Natural killer cell treated with Interleukin-12 subunit alpha and Interleukin-12 subunit beta and Interleukin-15 and Interleukin-18, amount 100 ng/mL, for 72 hours (primary cell): ENCODE measurements around the gene PPP2R2B. TPM values are rescaled to one million over a fixed set of nuclear protein-coding genes. Genes with fewer than 3 reads are reported as not detected.

Source experiments
- ATAC-seq, 2 donors: fragments of 150-1000 bp; cut with Tn5 transposase in 1 of 2; sonication (Bioruptor Pico), chemical (Tn5 transposase) in 1 of 2; 2 replicates each; pipeline ENCODE4 v1.10.0; 2021
- DNase-seq: peaks from one replicate; pipeline ENCODE4 v3.0.0; 2022; ENCODE audit warnings: low spot score
- H3K27ac Mint-ChIP-seq, 2 donors: 1 replicate in 1 of 2; 2 replicates in 1 of 2; pipeline ENCODE4 v1.8.0; 2022; ENCODE audit warnings: mixed read lengths in 2 of 2, mild to moderate bottlenecking in 1 of 2, moderate library complexity in 1 of 2
- H3K27me3 Mint-ChIP-seq, 2 donors: 1 replicate in 1 of 2; 2 replicates in 1 of 2; pipeline ENCODE4 v1.8.0; 2022; ENCODE audit warnings: mixed read lengths in 2 of 2
- H3K36me3 Mint-ChIP-seq: one replicate; pipeline ENCODE4 v1.8.0; 2022; ENCODE audit warnings: mixed read lengths
- H3K4me1 Mint-ChIP-seq, 2 donors: 1 replicate in 1 of 2; 2 replicates in 1 of 2; pipeline ENCODE4 v1.8.0; 2022; ENCODE audit warnings: low read depth in 2 of 2, mixed read lengths in 2 of 2, mild to moderate bottlenecking in 1 of 2
- H3K4me3 Mint-ChIP-seq: one replicate; pipeline ENCODE4 v1.8.0; 2022; ENCODE audit warnings: mixed read lengths
- H3K9me3 Mint-ChIP-seq: 2 replicates; pipeline ENCODE4 v1.8.0; 2022; ENCODE audit warnings: mixed read lengths
- total RNA-seq, 2 donors: library from RNA; stranded (reverse); gene quantifications; one replicate each; pipeline ENCODE4 v1.2.3, GENCODE V29; 2022

PPP2R2B gene
- total RNA-seq, 2 donors from 2014 or later: 12.6 to 20.0 TPM

- H3K36me3 Mint-ChIP-seq: peaks cover under 1% of the 10 kb centered on the region
- peak overlapping the region; percentile 66 to 81 for H3K27ac Mint-ChIP-seq
- H3K4me1 Mint-ChIP-seq: peaks cover 60 to 75% of the 10 kb centered on the region in 2 donors
- peaks cover 3% of the 10 kb centered on the region for H3K9me3 Mint-ChIP-seq
- DNase-seq (no peak), ATAC-seq (no peak)
- H3K27me3 Mint-ChIP-seq: no peaks in the 10 kb centered on the region
- H3K4me3 Mint-ChIP-seq: no peak overlapping the region
These were observed 80.9 kb downstream of the PPP2R2B start for GRCh38 chr5:146797658-146798057.

GRCh38 chr5:146796911-146797310 is 81.6 kb downstream of the PPP2R2B start:
- peaks cover 61 to 79% of the 10 kb centered on the region in 2 donors for H3K4me1 Mint-ChIP-seq
- ATAC-seq: no peak
- H3K36me3 Mint-ChIP-seq: peaks cover 7% of the 10 kb centered on the region
- peaks cover 8% of the 10 kb centered on the region for H3K9me3 Mint-ChIP-seq
- no peaks in the 10 kb centered on the region for H3K27me3 Mint-ChIP-seq
- DNase-seq: no peak
- H3K27ac Mint-ChIP-seq: peak overlapping the region; percentile 81 to 86
- no peak overlapping the region for H3K4me3 Mint-ChIP-seq

GRCh38 chr5:146796144-146796543 is 82.4 kb downstream of the PPP2R2B start:
- Mint-ChIP-seq H3K9me3 (peaks cover 8% of the 10 kb centered on the region), H3K4me1 (peaks cover 66 to 84% of the 10 kb centered on the region in 2 donors), H3K36me3 (peaks cover 12% of the 10 kb centered on the region), H3K4me3 (peak overlapping the region; percentile 47), H3K27ac (peak overlapping the region; percentile 81 to 86), H3K27me3 (no peaks in the 10 kb centered on the region)
- ATAC-seq (peak in 1 of 2 donors; percentile 64), DNase-seq (no peak)

DNA sequence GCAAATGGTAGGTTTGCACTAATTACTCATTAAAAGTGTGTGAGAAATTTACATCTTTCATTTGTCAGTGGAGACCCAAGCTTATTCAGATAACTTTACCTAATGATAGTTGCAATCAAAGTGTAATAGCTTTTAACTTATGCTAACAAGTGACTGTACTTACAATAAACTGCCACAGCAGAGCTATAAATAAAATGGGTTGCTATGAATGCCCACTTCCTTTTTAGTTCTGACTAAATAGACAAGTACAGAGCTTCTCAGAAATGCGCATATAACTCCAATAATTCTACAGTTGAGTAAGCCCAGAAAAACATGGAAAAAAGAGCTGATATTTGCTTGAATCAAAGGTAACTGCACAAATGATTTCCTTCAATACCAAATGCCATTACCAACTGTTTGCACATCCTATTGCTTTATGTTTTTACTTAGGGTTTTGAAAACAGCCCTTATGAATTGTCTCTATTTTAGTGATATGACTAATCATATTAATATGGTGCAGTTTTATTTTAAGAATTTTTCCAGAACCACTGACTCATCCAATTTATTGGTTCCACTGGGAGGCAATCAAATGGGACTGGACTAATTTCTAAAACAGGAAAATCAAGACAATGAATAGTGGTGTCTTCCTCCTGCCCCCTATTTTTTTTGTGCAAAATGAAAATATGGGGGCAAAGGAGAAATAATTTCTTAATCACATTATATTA is 84.1 kb downstream of the PPP2R2B start:
- DNase-seq (no peak), ATAC-seq (peak; percentile 74 to 76)
- Mint-ChIP-seq H3K36me3 (peaks cover 12% of the 10 kb centered on the region), H3K9me3 (peaks cover 8% of the 10 kb centered on the region), H3K27ac (peak overlapping the region; percentile 81 to 86), H3K4me3 (peak overlapping the region; percentile 70), H3K4me1 (peaks cover 65 to 77% of the 10 kb centered on the region in 2 donors), H3K27me3 (no peaks in the 10 kb centered on the region)

- peak overlapping the region; percentile 70 for H3K4me3 Mint-ChIP-seq
- peaks cover 8% of the 10 kb centered on the region for H3K9me3 Mint-ChIP-seq
- peak overlapping the region; percentile 81 to 86 for H3K27ac Mint-ChIP-seq
- peaks cover 61 to 73% of the 10 kb centered on the region in 2 donors for H3K4me1 Mint-ChIP-seq
- DNase-seq (no peak), ATAC-seq (peak in 1 of 2 donors; percentile 74)
- H3K36me3 Mint-ChIP-seq: peaks cover 12% of the 10 kb centered on the region
- H3K27me3 Mint-ChIP-seq: no peaks in the 10 kb centered on the region
These were observed 84.8 kb downstream of the PPP2R2B start for GRCh38 chr5:146793709-146794108.

- peaks cover 8% of the 10 kb centered on the region for H3K9me3 Mint-ChIP-seq
- H3K36me3 Mint-ChIP-seq: peaks cover 12% of the 10 kb centered on the region
- peak overlapping the region; percentile 81 to 86 for H3K27ac Mint-ChIP-seq
- H3K4me1 Mint-ChIP-seq: peaks cover 59 to 60% of the 10 kb centered on the region in 2 donors
- DNase-seq: no peak
- no peak for ATAC-seq
- no peak overlapping the region for H3K4me3 Mint-ChIP-seq
- H3K27me3 Mint-ChIP-seq: no peaks in the 10 kb centered on the region
These were observed 87.1 kb downstream of the PPP2R2B start for GRCh38 chr5:146791471-146791870.

GRCh38 chr5:146789712-146790653 is 88.6 kb downstream of the PPP2R2B start:
- Mint-ChIP-seq H3K27ac (peak overlapping the region in 1 of 2 donors; percentile 18), H3K4me1 (peaks cover 52 to 56% of the 10 kb centered on the region in 2 donors), H3K27me3 (no peaks in the 10 kb centered on the region), H3K9me3 (peaks cover 8% of the 10 kb centered on the region), H3K4me3 (no peak overlapping the region), H3K36me3 (peaks cover 12% of the 10 kb centered on the region)
- DNase-seq (no peak), ATAC-seq (no peak)

GRCh38 chr5:146788898-146789297 is 89.7 kb downstream of the PPP2R2B start:
- Mint-ChIP-seq H3K36me3 (peaks cover 12% of the 10 kb centered on the region), H3K4me3 (no peak overlapping the region), H3K9me3 (peaks cover 8% of the 10 kb centered on the region), H3K27me3 (no peaks in the 10 kb centered on the region), H3K27ac (peak overlapping the region in 1 of 2 donors; percentile 18), H3K4me1 (peaks cover 46 to 49% of the 10 kb centered on the region in 2 donors)
- DNase-seq: no peak
- no peak for ATAC-seq

DNA sequence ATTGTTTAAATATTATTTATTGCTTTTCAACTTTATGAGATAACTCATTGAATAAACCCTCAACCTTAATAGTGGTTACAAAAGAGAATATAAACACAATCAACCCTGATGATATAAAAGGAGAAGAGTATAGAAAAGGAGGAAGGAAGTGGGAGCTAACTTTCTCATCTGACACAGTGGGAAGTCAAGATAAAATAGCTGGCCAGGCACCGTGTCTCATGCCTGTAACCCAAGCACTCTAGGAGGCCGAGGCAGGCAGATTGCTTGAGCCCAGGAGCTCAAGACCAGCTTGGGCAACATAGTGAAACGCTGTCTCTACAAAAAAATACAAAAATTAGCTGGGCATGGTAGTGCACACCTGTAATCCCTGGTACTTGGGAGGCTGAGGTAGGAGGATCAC is 93.5 kb downstream of the PPP2R2B start:
- Mint-ChIP-seq H3K27ac (peak overlapping the region in 1 of 2 donors; percentile 71), H3K9me3 (peaks cover 3% of the 10 kb centered on the region), H3K4me1 (peaks cover 32 to 43% of the 10 kb centered on the region in 2 donors), H3K4me3 (no peak overlapping the region), H3K36me3 (no peaks in the 10 kb centered on the region), H3K27me3 (no peaks in the 10 kb centered on the region)
- DNase-seq (no peak), ATAC-seq (no peak)

- ATAC-seq (no peak), DNase-seq (no peak)
- Mint-ChIP-seq H3K4me3 (no peak overlapping the region), H3K4me1 (peaks cover 27% of the 10 kb centered on the region in 2 donors), H3K9me3 (peaks cover 3% of the 10 kb centered on the region), H3K27me3 (no peaks in the 10 kb centered on the region), H3K27ac (peak overlapping the region in 1 of 2 donors; percentile 15), H3K36me3 (no peaks in the 10 kb centered on the region)
These were observed 97.4 kb downstream of the PPP2R2B start for GRCh38 chr5:146781157-146781556.

DNA sequence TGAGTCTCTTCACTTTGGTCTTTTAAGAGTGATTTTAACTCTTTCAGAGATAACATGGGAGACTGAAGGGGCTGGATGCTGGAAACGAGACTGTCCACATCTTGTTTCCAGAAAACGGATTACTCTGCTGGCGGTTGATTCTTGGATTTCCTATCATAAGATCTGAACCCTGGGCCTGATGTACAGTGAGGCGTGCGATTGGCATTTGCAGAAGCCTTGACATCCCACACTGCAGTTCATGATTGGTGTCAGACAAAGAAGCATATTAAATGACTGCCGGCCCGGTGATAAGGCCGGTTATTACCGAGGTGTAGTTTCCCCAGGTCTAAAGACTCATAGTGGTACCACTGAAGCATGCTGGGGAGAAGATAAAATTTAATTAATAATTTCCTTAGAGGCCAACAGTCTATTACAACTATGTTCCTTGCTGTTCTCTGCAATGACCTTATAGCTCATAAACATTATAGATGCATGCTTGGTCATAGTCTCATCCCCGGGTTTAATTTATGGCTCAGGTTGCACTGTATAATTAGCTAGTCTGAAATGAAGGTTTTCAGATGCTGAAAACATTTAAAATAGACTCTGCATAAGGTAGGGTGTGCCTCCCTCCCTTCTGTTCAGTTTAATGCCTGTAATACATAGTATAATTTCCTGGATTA is 99.2 kb downstream of the PPP2R2B start:
- Mint-ChIP-seq H3K4me1 (peaks cover 17 to 21% of the 10 kb centered on the region in 2 donors), H3K36me3 (no peaks in the 10 kb centered on the region), H3K4me3 (no peak overlapping the region), H3K27me3 (no peaks in the 10 kb centered on the region), H3K27ac (no peak overlapping the region), H3K9me3 (peaks cover 3% of the 10 kb centered on the region)
- no peak for ATAC-seq
- DNase-seq: no peak

DNA sequence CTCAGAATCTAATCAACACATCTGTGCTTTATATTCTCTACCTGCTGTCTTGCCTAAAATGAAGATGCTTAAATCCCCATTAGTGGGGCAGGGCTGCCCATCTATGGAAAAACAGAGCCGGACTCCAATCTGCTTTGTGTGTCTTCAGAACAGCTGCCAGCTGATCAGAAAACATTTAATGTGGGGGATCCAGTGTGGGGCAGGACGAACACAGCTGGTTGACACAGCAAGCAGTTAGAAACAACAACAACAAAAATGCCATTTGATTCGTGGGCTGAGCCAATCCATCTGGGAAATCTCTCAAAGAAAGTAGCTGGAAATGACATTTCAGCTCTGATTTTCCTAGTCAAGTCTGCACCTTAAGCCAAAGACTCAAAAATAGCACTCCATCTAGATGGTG is 99.8 kb downstream of the PPP2R2B start:
- Mint-ChIP-seq H3K27ac (peak overlapping the region in 1 of 2 donors; percentile 62), H3K4me3 (no peak overlapping the region), H3K27me3 (no peaks in the 10 kb centered on the region), H3K9me3 (peaks cover 3% of the 10 kb centered on the region), H3K4me1 (peaks cover 17 to 21% of the 10 kb centered on the region in 2 donors), H3K36me3 (no peaks in the 10 kb centered on the region)
- ATAC-seq (no peak), DNase-seq (no peak)

DNA sequence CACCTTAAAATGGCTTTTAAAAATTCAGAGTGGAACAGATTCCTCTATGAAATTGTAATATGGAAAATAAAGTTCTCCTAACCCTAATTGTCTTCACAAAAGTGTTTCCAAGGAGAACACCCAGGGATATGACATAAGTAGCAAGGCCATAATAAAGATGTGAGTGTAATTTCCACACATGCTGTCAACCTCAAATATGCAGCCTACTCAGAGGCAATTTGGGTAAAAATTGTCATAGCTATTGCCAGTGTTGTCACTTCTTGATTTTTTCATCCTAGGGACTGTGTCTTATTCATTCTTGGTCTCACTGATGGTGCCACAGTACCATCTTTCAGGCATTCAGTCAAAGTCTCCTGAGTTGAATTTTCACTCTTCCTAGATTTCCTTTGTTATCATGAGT is 100.3 kb downstream of the PPP2R2B start:
- no peaks in the 10 kb centered on the region for H3K27me3 Mint-ChIP-seq
- no peaks in the 10 kb centered on the region for H3K36me3 Mint-ChIP-seq
- peaks cover 17% of the 10 kb centered on the region in 2 donors for H3K4me1 Mint-ChIP-seq
- H3K27ac Mint-ChIP-seq: peak overlapping the region in 1 of 2 donors; percentile 62
- ATAC-seq (no peak), DNase-seq (no peak)
- H3K4me3 Mint-ChIP-seq: no peak overlapping the region
- peaks cover 3% of the 10 kb centered on the region for H3K9me3 Mint-ChIP-seq
